ENCODE measurements around the gene SLC25A22.

Gene SLC25A22

DNA sequence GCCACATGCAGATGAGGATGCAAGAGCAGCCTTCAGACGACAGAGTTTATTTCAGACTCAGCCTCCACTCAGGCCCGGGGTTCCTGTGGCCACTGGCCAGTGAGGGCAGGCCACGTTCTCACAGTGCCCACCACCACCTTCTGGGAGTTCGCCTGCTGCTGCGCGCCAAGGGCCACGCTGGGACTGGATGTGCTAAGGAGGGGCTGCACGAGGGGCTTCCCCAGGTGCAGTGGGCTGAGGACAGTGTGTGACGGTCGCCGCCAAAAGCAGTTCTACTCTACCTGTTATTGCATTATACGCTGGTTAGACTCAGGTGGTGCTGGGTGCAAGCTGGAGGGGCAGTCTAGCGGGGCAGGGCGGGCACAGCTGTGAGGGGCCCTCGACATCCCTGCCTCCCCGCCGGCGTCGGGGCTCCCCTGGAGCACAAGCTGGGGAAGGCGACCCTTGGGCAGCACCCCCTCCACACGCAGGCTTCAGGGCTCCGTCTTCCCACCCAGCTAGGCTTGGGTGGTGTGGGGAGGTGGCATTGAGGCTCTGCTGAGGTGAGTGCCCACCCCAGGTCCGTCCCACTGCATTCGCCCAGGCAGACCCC, 10.9 kb downstream of the SLC25A22 start:
- H3K4me3 ChIP-seq (ENCODE audit: low read depth, low read length), result no peak overlapping the region
- TF ChIP-seq CTCF (IDR thresholded peaks at IDR 0.05; ENCODE audit: low read depth, low read length, missing control alignments), result no peak
- H3K27ac ChIP-seq, result no peak overlapping the region
- in situ Hi-C loops (cut with HindIII; ENCODE audit: low pct_ligation_motif_present, low sequenced_read_pairs), result no loop called here
- peaks cover 6% of the 10 kb centered on the region for H3K36me3 ChIP-seq (replicated peaks)
- H3K27me3 ChIP-seq (replicated peaks), result no peaks in the 10 kb centered on the region
- DNase-seq, result no peak

GRCh38 chr11:786235-787083, 11.6 kb downstream of the SLC25A22 start:
- H3K36me3 ChIP-seq (replicated peaks), result no peaks in the 10 kb centered on the region
- in situ Hi-C loops (cut with HindIII; ENCODE audit: low pct_ligation_motif_present, low sequenced_read_pairs), result no loop called here
- no peaks in the 10 kb centered on the region for H3K27me3 ChIP-seq (replicated peaks)
- no peak for DNase-seq
- H3K27ac ChIP-seq, result no peak overlapping the region
- no peak overlapping the region for H3K4me3 ChIP-seq (ENCODE audit: low read depth, low read length)
- TF ChIP-seq CTCF (IDR thresholded peaks at IDR 0.05; ENCODE audit: low read depth, low read length, missing control alignments), result no peak

GRCh38 chr11:783581-784015, 14.5 kb downstream of the SLC25A22 start:
- in situ Hi-C loops (cut with HindIII; ENCODE audit: low pct_ligation_motif_present, low sequenced_read_pairs), result no loop called here
- Histone ChIP-seq H3K27me3 (replicated peaks) (no peaks in the 10 kb centered on the region), H3K27ac (no peak overlapping the region), H3K36me3 (replicated peaks) (no peaks in the 10 kb centered on the region), H3K4me3 (ENCODE audit: low read depth, low read length) (no peak overlapping the region)
- peak; percentile 62 for DNase-seq
- TF ChIP-seq CTCF (IDR thresholded peaks at IDR 0.05; ENCODE audit: low read depth, low read length, missing control alignments), result peak; percentile 91

- Histone ChIP-seq H3K27me3 (replicated peaks) (no peaks in the 10 kb centered on the region), H3K4me3 (ENCODE audit: low read depth, low read length) (no peak overlapping the region), H3K36me3 (replicated peaks) (no peaks in the 10 kb centered on the region), H3K27ac (no peak overlapping the region)
- DNase-seq, result no peak
- in situ Hi-C loops (cut with HindIII; ENCODE audit: low pct_ligation_motif_present, low sequenced_read_pairs), result no loop called here
- TF ChIP-seq CTCF (IDR thresholded peaks at IDR 0.05; ENCODE audit: low read depth, low read length, missing control alignments), result no peak
These were observed 15.6 kb downstream of the SLC25A22 start for GRCh38 chr11:782264-783174.

DNA sequence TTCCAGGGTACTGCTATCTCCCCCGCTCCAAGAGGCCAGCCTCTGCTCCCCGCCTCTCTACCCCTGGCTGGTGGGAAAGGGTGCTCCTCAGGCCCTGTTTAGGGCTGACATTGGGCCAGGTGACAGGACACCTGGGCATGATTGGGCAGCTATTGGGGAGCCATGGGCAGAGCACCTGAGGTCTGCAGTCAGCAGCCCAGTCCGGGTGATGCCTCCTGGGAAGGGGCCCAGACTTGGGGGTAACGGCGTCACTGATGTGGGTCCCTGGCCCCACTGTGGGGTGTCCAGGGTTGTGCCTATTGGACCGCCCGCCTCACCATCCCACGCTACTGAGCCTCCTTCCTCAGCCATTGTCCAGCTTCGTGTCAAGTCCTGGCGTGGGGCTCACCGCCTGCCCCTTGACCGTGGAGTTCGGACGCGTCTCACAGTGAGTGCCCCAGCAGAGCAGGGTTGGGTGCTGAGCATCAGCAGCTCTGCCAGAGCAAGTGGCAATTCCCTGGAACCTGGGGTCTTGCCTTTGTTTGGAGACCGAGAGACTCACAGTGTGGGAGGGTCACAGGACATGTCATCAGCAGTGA, 18.0 kb downstream of the SLC25A22 start:
- in situ Hi-C loops (cut with HindIII; ENCODE audit: low pct_ligation_motif_present, low sequenced_read_pairs), result no loop called here
- Histone ChIP-seq H3K36me3 (replicated peaks) (no peaks in the 10 kb centered on the region), H3K27me3 (replicated peaks) (no peaks in the 10 kb centered on the region), H3K4me3 (ENCODE audit: low read depth, low read length) (no peak overlapping the region), H3K27ac (no peak overlapping the region)
- no peak for TF ChIP-seq CTCF (IDR thresholded peaks at IDR 0.05; ENCODE audit: low read depth, low read length, missing control alignments)
- DNase-seq, result no peak

Measured in brain microvascular endothelial cell (primary cell).